K562 (cell line): ENCODE results near the gene LZTS3. TPM values are rescaled to one million over a fixed set of nuclear protein-coding genes. Genes with fewer than 3 reads are reported as not detected.

Experiments
- ATAC-seq: fragments of 200-7000 bp; cut with Tn5 transposase; 3 replicates; pipeline ENCODE4 v1.9.1; 2020; ENCODE audit warnings: moderate library complexity
- BruUV-seq: library from RNA; stranded (reverse); fragments of 400-500 nt; replicated peaks from 2 replicates; lab custom pipeline; 2021; lab: Mats Ljungman, UMichigan
- CTCF ChIA-PET: fragments of 300-600 bp; formaldehyde crosslinking; extraction: SDS; loops from one replicate; lab custom pipeline; 2021; ENCODE audit warnings: low intra/inter-chr PET ratio; lab: Yijun Ruan, JAX
- POLR2A ChIA-PET: fragments of 300-600, 350-650 bp; sonication (Branson Sonifier 250); formaldehyde crosslinking; extraction: SDS; loops from one replicate; lab custom pipeline; 2021; ENCODE audit warnings: antibody characterized with exemption, inconsistent platforms; lab: Yijun Ruan, JAX
- DNase-seq, 4 experiments: peaks; one replicate each; pipeline versions ENCODE4 v3.0.0 to v3.0.0-alpha.2; 2011 to 2018; ENCODE audit warnings: low spot score in 3 of 4, mixed read lengths in 3 of 4; ENCODE audit errors: extremely low read depth in 1 of 4
- FAIRE-seq: peaks from 2 replicates; lab custom pipeline; 2011; peaks lifted over from hg19 to GRCh38; lab: Jason Lieb, UNC
- H2AFZ ChIP-seq: 2 replicates; pipeline ENCODE4 v1.6.0; 2011; ENCODE audit warnings: low read depth, low read length, control low read depth, inconsistent platforms
- H3K27ac ChIP-seq: fragments of 200-600 bp; 3 replicates; pipeline ENCODE4 v1.8.0; 2011; ENCODE audit warnings: low read depth, mild to moderate bottlenecking, control low read depth, inconsistent platforms, low read length, moderate library complexity, mixed read lengths; ENCODE audit errors: extremely low read depth
- H3K27me3 ChIP-seq, 2 experiments: fragments of 300-600 bp in 1 of 2; 2 replicates in 1 of 2; 3 replicates in 1 of 2; pipeline versions ENCODE4 v1.6.0 to v1.8.0; 2011; ENCODE audit warnings: inconsistent platforms in 2 of 2, low read length in 2 of 2, mild to moderate bottlenecking in 1 of 2, mixed read lengths in 1 of 2, moderate library complexity in 1 of 2; ENCODE audit not compliant: control insufficient read depth in 2 of 2, insufficient read depth in 2 of 2
- H3K36me3 ChIP-seq: fragments of 300-600 bp; 3 replicates; pipeline ENCODE4 v1.8.0; 2011; ENCODE audit warnings: mild to moderate bottlenecking, low read length, inconsistent platforms; ENCODE audit not compliant: control insufficient read depth, insufficient read depth
- H3K4me1 ChIP-seq, 2 experiments: fragments of 200-600 bp in 1 of 2; replicated peaks in 1 of 2; 2 replicates in 1 of 2; 3 replicates in 1 of 2; pipeline versions ENCODE4 v1.5.1 to v1.8.0; 2011; ENCODE audit warnings: inconsistent platforms in 2 of 2, low read length in 2 of 2, mild to moderate bottlenecking in 1 of 2, mixed read lengths in 1 of 2, moderate library complexity in 1 of 2; ENCODE audit not compliant: control insufficient read depth in 2 of 2, insufficient read depth in 2 of 2
- H3K4me2 ChIP-seq: 2 replicates; pipeline ENCODE4 v1.6.1; 2011; ENCODE audit warnings: low read length, control low read depth, inconsistent platforms, mixed read lengths; ENCODE audit not compliant: insufficient read depth
- H3K4me3 ChIP-seq: fragments of 200-600 bp; sonication (generic), shearing (Covaris generic); 2 replicates; pipeline ENCODE4 v1.5.1; 2016; ENCODE audit warnings: control low read depth, inconsistent platforms
- H3K79me2 ChIP-seq: fragments of 200-600 bp; 3 replicates; pipeline ENCODE4 v1.8.0; 2011; ENCODE audit warnings: low read length, inconsistent platforms; ENCODE audit not compliant: control insufficient read depth, insufficient read depth
- H3K9ac ChIP-seq, 2 experiments: 2 replicates each; pipeline versions ENCODE4 v1.6.0 to v1.6.1; 2011; ENCODE audit warnings: low read depth in 2 of 2, low read length in 2 of 2, control low read depth in 1 of 2, inconsistent platforms in 1 of 2, mild to moderate bottlenecking in 1 of 2, mixed read lengths in 1 of 2; ENCODE audit not compliant: insufficient read depth in 1 of 2
- H3K9me1 ChIP-seq: one replicate; pipeline ENCODE4 v1.6.0; 2011; ENCODE audit warnings: inconsistent platforms, mild to moderate bottlenecking, low read length, moderate library complexity; ENCODE audit not compliant: control insufficient read depth, insufficient read depth
- H3K9me3 ChIP-seq: replicated peaks from 2 replicates; pipeline ENCODE4 v1.5.1; 2011; ENCODE audit warnings: low read depth, low read length, inconsistent platforms; ENCODE audit not compliant: control insufficient read depth, insufficient read depth
- H4K20me1 ChIP-seq: replicated peaks from 2 replicates; pipeline ENCODE4 v1.6.1; 2011; ENCODE audit warnings: low read length, inconsistent platforms, mixed read lengths; ENCODE audit not compliant: control insufficient read depth, insufficient read depth
- CBFA2T3 ChIP-seq: fragments of 450-650 bp; IDR thresholded peaks from 2 replicates; pipeline ENCODE4 v1.6.1; 2017
- CCNT2 ChIP-seq: IDR thresholded peaks from 2 replicates; pipeline ENCODE4 v1.6.1; 2011; ENCODE audit warnings: borderline replicate concordance, low read depth, mild to moderate bottlenecking, moderate library complexity, mixed read lengths, low read length; ENCODE audit not compliant: insufficient read length; ENCODE audit errors: extremely low read depth
- ETV1 ChIP-seq: fragments of 450-650 bp; conservative IDR thresholded peaks from 2 replicates; pipeline ENCODE4 v1.6.1; 2016; ENCODE audit warnings: missing genetic modification characterization, control low read depth, low read depth, missing compliant biosample characterization
- ETV6 ChIP-seq, 3 experiments: fragments of 150-350 bp in 1 of 3; sonication (generic) in 1 of 3; formaldehyde crosslinking in 1 of 3; IDR thresholded peaks; 2 replicates each; pipeline versions ENCODE4 v1.6.1 to v1.8.0; 2014 to 2022; ENCODE audit warnings: borderline replicate concordance in 2 of 3, low read depth in 2 of 3, antibody characterized with exemption in 1 of 3, low read length in 1 of 3, mild to moderate bottlenecking in 1 of 3, missing genetic modification reagents in 1 of 3
- RB1 ChIP-seq: fragments of 450-650 bp; IDR thresholded peaks from 2 replicates; pipeline ENCODE4 v1.6.1; 2017; ENCODE audit warnings: low read depth, mild to moderate bottlenecking
- RBM25 ChIP-seq: fragments of 200-400 bp; formaldehyde crosslinking; IDR thresholded peaks from 2 replicates; pipeline ENCODE4 v1.6.1; 2018; ENCODE audit warnings: low read length, low read depth, moderate library complexity; ENCODE audit not compliant: severe bottlenecking
- ZBTB49 ChIP-seq: sonication (generic); formaldehyde crosslinking; IDR thresholded peaks from 2 replicates; pipeline ENCODE4 v1.8.0; 2022; ENCODE audit warnings: missing genetic modification reagents, mild to moderate bottlenecking, borderline replicate concordance
- ZFP91 ChIP-seq: sonication (generic); formaldehyde crosslinking; IDR thresholded peaks from 2 replicates; pipeline ENCODE4 v1.8.0; 2022; ENCODE audit warnings: mild to moderate bottlenecking, missing genetic modification reagents
- ZKSCAN8 ChIP-seq: fragments of 200-800 bp; sonication (Bioruptor generic); IDR thresholded peaks from 2 replicates; pipeline ENCODE4 v1.6.1; 2016; ENCODE audit warnings: missing genetic modification characterization, missing compliant biosample characterization
- ZNF146 ChIP-seq: IDR thresholded peaks from one replicate; pipeline ENCODE4 v1.6.1; 2018; ENCODE audit warnings: missing compliant biosample characterization; ENCODE audit not compliant: unreplicated experiment
- ZNF277 ChIP-seq: fragments of 250-450 bp; sonication (Bioruptor Pico); IDR thresholded peaks from 2 replicates; pipeline ENCODE4 v1.8.0; 2022; ENCODE audit warnings: inconsistent platforms, mild to moderate bottlenecking, moderate library complexity, borderline replicate concordance
- ZNF57 ChIP-seq: fragments of 450-650 bp; formaldehyde crosslinking; IDR thresholded peaks from 2 replicates; pipeline ENCODE4 v1.4.0; 2020; ENCODE audit warnings: mild to moderate bottlenecking, moderate library complexity
- WGBS: fragments of 100-300 bp; shearing (Covaris generic); methylation state at CpG from one replicate; pipeline ENCODE4 v1.1.6; 2016; ENCODE audit warnings: low coverage, mixed read lengths; ENCODE audit not compliant: insufficient coverage; ENCODE audit errors: missing lambda C conversion rate; 5-methylcytosine and 5-hydroxymethylcytosine counted together
- in situ Hi-C: fragments of 300-500 bp; cut with MboI; formaldehyde crosslinking; loops from 4 replicates; pipeline ENCODE4 v1.15.0; 2018; ENCODE audit warnings: inconsistent platforms, mixed read lengths
- intact Hi-C: fragments of 100-400 bp; cut with micrococcal nuclease; formaldehyde crosslinking; loops from 2 replicates; pipeline ENCODE4 v1.14.2; 2022
- polyA plus RNA-seq, 8 experiments: library from polyadenylated mRNA; depleted of rRNA in 4 of 8; stranded (reverse) in 5 of 8; unstranded in 3 of 8; fragments of >200 nt; fragmentation: Nextera tagmentation in 2 of 8; fragmentation: Illumina TruSeq in 1 of 8; extraction: Ambion mirVana in 2 of 8; extraction: Trizol in 1 of 8; gene quantifications; 2 replicates each; pipeline versions ENCODE4 v1.2.1 to v1.2.3, GENCODE V29; 2011 to 2014; ENCODE audit warnings: inconsistent platforms in 1 of 8, missing spikeins in 1 of 8
- total RNA-seq, 7 experiments: library from RNA; depleted of rRNA in 6 of 7; stranded (reverse); fragments of >200 nt in 6 of 7; fragmentation: Illumina TruSeq in 2 of 7; extraction: Trizol in 2 of 7; gene quantifications; 2 replicates each; pipeline versions ENCODE4 v1.2.1 to v1.2.3, GENCODE V29; 2011 to 2021; ENCODE audit warnings: low replicate concordance in 1 of 7

LZTS3 gene
- total and polyA plus RNA-seq, 9 of the 15 experiments (the other 6 are each of a cell fraction or from before 2014, with no cell fraction given): 0.07 to 2.9 (median 2.0) TPM

- TF ChIP-seq RBM25 (peak; percentile 17), CBFA2T3 (0 out of 2 replicates have a peak, but pooled peaks have one; percentile 3)
Measured at GRCh38 chr20:3177746-3178485, 4.6 kb upstream of the LZTS3 start (continued).

- H4K20me1 ChIP-seq: no peaks in the 10 kb centered on the region
- peak overlapping the region in 1 of 2 experiments; percentile 83; a peak in 1 of 4 replicates for H3K9ac ChIP-seq
- H3K36me3 ChIP-seq: no peaks in the 10 kb centered on the region
- H2AFZ ChIP-seq: no peak overlapping the region
- no peak for TF ChIP-seq ZBTB49 (CRISPR knock-in tag)
- no peak for TF ChIP-seq ZFP91
- no peak for TF ChIP-seq ZKSCAN8 (CRISPR knock-in tag)
- no peak for TF ChIP-seq CCNT2
- no peak for TF ChIP-seq ETV1
- no peak for TF ChIP-seq ZNF277 (CRISPR knock-in tag)
- TF ChIP-seq ZNF146 (CRISPR knock-in tag): no peak
- TF ChIP-seq ETV6 (IDR thresholded peaks at IDR 0.05; ENCODE audit: borderline replicate concordance in 1 of 2, low read depth in 2 of 2, low read length in 1 of 2): no peak
- TF ChIP-seq ETV6 (CRISPR knock-in tag; IDR thresholded peaks at IDR 0.05; ENCODE audit: borderline replicate concordance): no peak
- no peak for TF ChIP-seq RB1
- no peak for TF ChIP-seq ZNF57 (CRISPR knock-in tag)
- peaks cover 4 to 24% of the 10 kb centered on the region in 2 experiments; a peak in 4 of 5 replicates for H3K4me1 ChIP-seq
- no peaks in the 10 kb centered on the region for H3K9me1 ChIP-seq
- in situ Hi-C loops: no loop called here
- H3K27me3 ChIP-seq: no peaks in the 10 kb centered on the region
- CTCF ChIA-PET: no interaction called here
- H3K4me2 ChIP-seq: no peak overlapping the region
- peaks cover 11% of the 10 kb centered on the region; the same call in 2 of the 3 replicates for H3K79me2 ChIP-seq
- FAIRE-seq (no peak), DNase-seq (no peak), ATAC-seq (no peak)
- H3K4me3 ChIP-seq: no peak overlapping the region
- POLR2A ChIA-PET: no interaction called here
- H3K9me3 ChIP-seq: no peaks in the 10 kb centered on the region
- WGBS: 27% methylated on average over 1 of the region's 1 CpG
- peak overlapping the region; percentile 26; the same call in 1 of the 3 replicates for H3K27ac ChIP-seq
- intact Hi-C loops: no loop called here
- no TSS peak for BruUV-seq
Measured at GRCh38 chr20:3175270-3175669, 1.9 kb upstream of the LZTS3 start.
